B cell (primary cell): ENCODE data around the gene DLK1. TPM values are rescaled to one million over a fixed set of nuclear protein-coding genes. Genes with fewer than 3 reads are reported as not detected.

Source experiments
- ATAC-seq: fragments of 200-7000 bp; cut with Tn5 transposase; one replicate; pipeline ENCODE4 v1.10.0; 2021; ENCODE audit warnings: low read depth, mild to moderate bottlenecking, moderate number of reproducible peaks, moderate library complexity
- CTCF ChIA-PET: fragments of 350-600 bp; sonication (Branson Sonifier 250); formaldehyde crosslinking; loops from one replicate; lab custom pipeline; 2021; ENCODE audit warnings: antibody characterized with exemption, inconsistent platforms; lab: Charles Lee
- POLR2A ChIA-PET: fragments of 350-600 bp; sonication (Branson Sonifier 250); formaldehyde crosslinking; loops from one replicate; lab custom pipeline; 2021; ENCODE audit warnings: antibody characterized with exemption; lab: Charles Lee
- DNase-seq: peaks from one replicate; pipeline ENCODE4 v3.0.0; 2013
- H2AFZ ChIP-seq: 2 replicates; pipeline ENCODE4 v1.6.1; 2012; ENCODE audit warnings: mild to moderate bottlenecking, low read depth, low read length; ENCODE audit not compliant: insufficient read depth, poor library complexity, severe bottlenecking
- H3K27ac ChIP-seq, 2 donors: 1 replicate in 1 of 2; 2 replicates in 1 of 2; pipeline ENCODE4 v1.5.1; 2012 to 2013; ENCODE audit warnings: low read length in 2 of 2, mild to moderate bottlenecking in 2 of 2, moderate library complexity in 1 of 2
- H3K27me3 ChIP-seq, 4 experiments: fragments of 200-600 bp in 1 of 4; sonication (generic) in 1 of 4; replicated peaks in 1 of 4; 1 replicate in 2 of 4; 2 replicates in 2 of 4; pipeline versions ENCODE4 v1.6.1 to v1.7.0; 2013 to 2016; ENCODE audit warnings: low read length in 3 of 4, mild to moderate bottlenecking in 2 of 4, mixed read lengths in 1 of 4, moderate library complexity in 1 of 4; ENCODE audit not compliant: insufficient read depth in 4 of 4, control insufficient read depth in 3 of 4; ENCODE audit errors: control extremely low read depth in 1 of 4
- H3K36me3 ChIP-seq, 2 experiments: replicated peaks in 1 of 2; 1 replicate in 1 of 2; 2 replicates in 1 of 2; pipeline versions ENCODE4 v1.6.1 to v1.7.1; 2013; ENCODE audit warnings: low read length in 1 of 2; ENCODE audit not compliant: insufficient read depth in 2 of 2, control insufficient read depth in 1 of 2; ENCODE audit errors: control extremely low read depth in 1 of 2, extremely low read depth in 1 of 2
- H3K4me1 ChIP-seq, 2 donors: fragments of 200-600 bp in 1 of 2; sonication (generic) in 1 of 2; 1 replicate in 1 of 2; 2 replicates in 1 of 2; pipeline versions ENCODE4 v1.5.1 to v1.6.1; 2013 to 2017; ENCODE audit warnings: low read length in 2 of 2; ENCODE audit not compliant: control insufficient read depth in 2 of 2, insufficient read depth in 2 of 2
- H3K4me2 ChIP-seq: replicated peaks from 2 replicates; pipeline ENCODE3; 2012; ENCODE audit warnings: mild to moderate bottlenecking, low read depth, low read length; ENCODE audit not compliant: poor library complexity, severe bottlenecking
- H3K4me3 ChIP-seq, 5 experiments: fragments of 200-600 bp in 1 of 5; sonication (generic) in 1 of 5; 1 replicate in 3 of 5; 2 replicates in 2 of 5; pipeline versions ENCODE4 v1.5.1 to v1.7.0; 2011 to 2016; ENCODE audit warnings: low read length in 4 of 5, mild to moderate bottlenecking in 4 of 5, low read depth in 2 of 5, control low read depth in 1 of 5, moderate library complexity in 1 of 5; ENCODE audit not compliant: insufficient read depth in 1 of 5; ENCODE audit errors: control extremely low read depth in 1 of 5, extremely low read depth in 1 of 5
- H3K79me2 ChIP-seq: fragments of 200-600 bp; sonication (generic); one replicate; pipeline ENCODE4 v1.6.0; 2016; ENCODE audit warnings: low read length; ENCODE audit not compliant: control insufficient read depth, insufficient read depth
- H3K9ac ChIP-seq: fragments of 200-600 bp; sonication (generic); 2 replicates; pipeline ENCODE4 v1.6.1; 2017; ENCODE audit warnings: mild to moderate bottlenecking, low read length, moderate library complexity
- H3K9me3 ChIP-seq, 3 donors: one replicate each; pipeline versions ENCODE4 v1.6.1 to v1.7.1; 2013; ENCODE audit warnings: low read length in 2 of 3; ENCODE audit not compliant: control insufficient read depth in 2 of 3, insufficient read depth in 1 of 3; ENCODE audit errors: control extremely low read depth in 1 of 3
- H4K20me1 ChIP-seq: 2 replicates; pipeline ENCODE4 v1.6.0; 2012; ENCODE audit warnings: mild to moderate bottlenecking, low read length; ENCODE audit not compliant: insufficient read depth, control insufficient read depth, poor library complexity, severe bottlenecking
- H3K27ac Mint-ChIP-seq: one replicate; pipeline ENCODE4 v1.8.0; 2021; ENCODE audit warnings: mixed read lengths
- H3K27me3 Mint-ChIP-seq: one replicate; pipeline ENCODE4 v1.8.0; 2021; ENCODE audit warnings: mixed read lengths
- H3K4me1 Mint-ChIP-seq: one replicate; pipeline ENCODE4 v1.8.0; 2021; ENCODE audit warnings: mixed read lengths
- H3K4me3 Mint-ChIP-seq: one replicate; pipeline ENCODE4 v1.8.0; 2021; ENCODE audit warnings: mixed read lengths
- H3K9me3 Mint-ChIP-seq: one replicate; pipeline ENCODE4 v1.8.0; 2022; ENCODE audit warnings: mixed read lengths; ENCODE audit not compliant: insufficient read depth
- CTCF ChIP-seq: fragments of 200-600 bp; IDR thresholded peaks from one replicate; pipeline ENCODE4 v1.8.0; 2022; ENCODE audit warnings: antibody characterized with exemption, mild to moderate bottlenecking
- EZH2 ChIP-seq: IDR thresholded peaks from 2 replicates; pipeline ENCODE4 v1.6.1; 2012; ENCODE audit warnings: borderline replicate concordance, low read depth, mild to moderate bottlenecking, moderate library complexity, low read length; ENCODE audit not compliant: insufficient read depth, poor library complexity, severe bottlenecking
- WGBS: methylation state at CpG from one replicate; pipeline ENCODE4 v1.1.5; 2013; ENCODE audit warnings: missing lambda C conversion rate; ENCODE audit not compliant: insufficient coverage; 5-methylcytosine and 5-hydroxymethylcytosine counted together
- intact Hi-C: fragments of 100-400 bp; cut with micrococcal nuclease; formaldehyde crosslinking; loops from one replicate; pipeline ENCODE4 v1.10.0; 2022
- polyA plus RNA-seq: library from polyadenylated mRNA; depleted of rRNA; stranded (reverse); fragments of >200 nt; gene quantifications from 2 replicates; pipeline ENCODE4 v1.2.3, GENCODE V29; 2012
- total RNA-seq, 2 donors: library from RNA; stranded (reverse); fragments of 120-200 nt in 1 of 2; gene quantifications; 1 replicate in 1 of 2; 2 replicates in 1 of 2; pipeline versions ENCODE4 v1.2.3 to v1.2.4, GENCODE V29; 2013 to 2022

The DLK1 gene
- total and polyA plus RNA-seq, 2 donors (not counting 1 experiment from before 2014, with no cell fraction given) = not detected

- H3K79me2 ChIP-seq = no peaks in the 10 kb centered on the region
- H3K36me3 ChIP-seq = no peaks in the 10 kb centered on the region
- POLR2A ChIA-PET = no interaction called here
- ATAC-seq (no peak), DNase-seq (no peak)
- Mint-ChIP-seq H3K27ac (no peak overlapping the region), H3K9me3 (no peaks in the 10 kb centered on the region), H3K4me1 (no peaks in the 10 kb centered on the region), H3K4me3 (no peak overlapping the region), H3K27me3 (peaks cover 29% of the 10 kb centered on the region)
- H3K4me3 ChIP-seq = no peak overlapping the region
- no peak overlapping the region for H2AFZ ChIP-seq
- CTCF ChIA-PET = no interaction called here
- no peaks in the 10 kb centered on the region for H3K4me1 ChIP-seq
- H3K9ac ChIP-seq = no peak overlapping the region
- TF ChIP-seq EZH2 = no peak
- TF ChIP-seq CTCF = no peak
- H3K9me3 ChIP-seq = peaks cover 0 to 6% (median 0%) of the 10 kb centered on the region in 3 donors
- H3K4me2 ChIP-seq = no peak overlapping the region
- no peak overlapping the region for H3K27ac ChIP-seq
- 47% methylated on average over 12 of the region's 13 CpGs for WGBS
- no peaks in the 10 kb centered on the region for H4K20me1 ChIP-seq
- intact Hi-C loops = no loop called here
- peaks cover 0 to 21% (median 2%) of the 10 kb centered on the region in 4 experiments for H3K27me3 ChIP-seq
These were observed 2.3 kb downstream of the DLK1 start for GRCh38 chr14:100728962-100729361.

GRCh38 chr14:100729982-100730381, 3.3 kb downstream of the DLK1 start:
- 68% methylated on average over 7 of the region's 7 CpGs for WGBS
- H2AFZ ChIP-seq = no peak overlapping the region
- Mint-ChIP-seq H3K4me1 (no peaks in the 10 kb centered on the region), H3K27ac (no peak overlapping the region), H3K4me3 (no peak overlapping the region), H3K27me3 (peaks cover 29% of the 10 kb centered on the region), H3K9me3 (no peaks in the 10 kb centered on the region)
- no peak overlapping the region for H3K27ac ChIP-seq
- ATAC-seq (no peak), DNase-seq (no peak)
- no peak for TF ChIP-seq CTCF
- TF ChIP-seq EZH2 = no peak
- CTCF ChIA-PET = no interaction called here
- H3K36me3 ChIP-seq = no peaks in the 10 kb centered on the region
- H3K9me3 ChIP-seq = peaks cover 0 to 12% (median 0%) of the 10 kb centered on the region in 3 donors
- peaks cover 0 to 21% (median 2%) of the 10 kb centered on the region in 4 experiments for H3K27me3 ChIP-seq
- H3K79me2 ChIP-seq = no peaks in the 10 kb centered on the region
- H3K4me3 ChIP-seq = no peak overlapping the region
- no peaks in the 10 kb centered on the region for H4K20me1 ChIP-seq
- H3K9ac ChIP-seq = no peak overlapping the region
- no peaks in the 10 kb centered on the region for H3K4me1 ChIP-seq
- no peak overlapping the region for H3K4me2 ChIP-seq
- POLR2A ChIA-PET = no interaction called here
- intact Hi-C loops = no loop called here
